GM18508 (cell line): ENCODE results near the gene GPC6.
"Not testable (repeated sequence)": the region's sequence is repeated elsewhere in the genome, so short reads cannot be mapped to it uniquely, and the experiment has no call there.

ENCODE experiments used
- ATAC-seq: cut with Tn5 transposase; IDR thresholded peaks from one replicate; pipeline ENCODE4 v1.9.1; 2021; ENCODE audit warnings: moderate number of reproducible peaks; ENCODE audit not compliant: insufficient read depth, unreplicated experiment

Gene GPC6

GRCh38 chr13:93226623-93227279 is at the start of gene GPC6:
TSS of gene GPC6 (plus strand) at chr13:93226807.
- no peak for ATAC-seq

GRCh38 chr13:93180356-93180969 is 46.1 kb upstream of the GPC6 start:
- ATAC-seq, result no peak

GRCh38 chr13:93182406-93182805 is 44.2 kb upstream of the GPC6 start:
- no peak for ATAC-seq

- no peak for ATAC-seq
Measured at GRCh38 chr13:93183302-93183701, 43.3 kb upstream of the GPC6 start.

- ATAC-seq, result no peak
Measured at GRCh38 chr13:93190006-93190405, 36.6 kb upstream of the GPC6 start.

GRCh38 chr13:93193682-93194081 is 32.9 kb upstream of the GPC6 start:
- no peak for ATAC-seq

- ATAC-seq, result no peak
Measured at GRCh38 chr13:93199856-93200255, 26.8 kb upstream of the GPC6 start.

GRCh38 chr13:93200626-93201025 is 26.0 kb upstream of the GPC6 start:
- no peak for ATAC-seq

- ATAC-seq, result no peak
Measured at GRCh38 chr13:93201992-93202558, 24.5 kb upstream of the GPC6 start.

GRCh38 chr13:93206778-93207392 is 19.7 kb upstream of the GPC6 start:
- ATAC-seq, result not testable (repeated sequence)

GRCh38 chr13:93216122-93216521 is 10.5 kb upstream of the GPC6 start:
- no peak for ATAC-seq

GRCh38 chr13:93217721-93218261 is 8.8 kb upstream of the GPC6 start:
- no peak for ATAC-seq

GRCh38 chr13:93218583-93218982 is 8.0 kb upstream of the GPC6 start:
- no peak for ATAC-seq

- ATAC-seq, result no peak
Measured at GRCh38 chr13:93220073-93220472, 6.5 kb upstream of the GPC6 start.

GRCh38 chr13:93222976-93223375 is 3.6 kb upstream of the GPC6 start:
- ATAC-seq, result no peak

GRCh38 chr13:93224535-93224934 is 2.1 kb upstream of the GPC6 start:
- no peak for ATAC-seq

- no peak for ATAC-seq
Measured at GRCh38 chr13:93225610-93226009, 997 bp upstream of the GPC6 start.

GRCh38 chr13:93226065-93226622 is 463 bp upstream of the GPC6 start:
- no peak for ATAC-seq

GRCh38 chr13:93227280-93227877 is 772 bp downstream of the GPC6 start:
- no peak for ATAC-seq

- no peak for ATAC-seq
Measured at GRCh38 chr13:93227878-93228642, 1.5 kb downstream of the GPC6 start.
